Thyroid gland (tissue), 4 donors: ENCODE results near the gene HSPA6.
"Not testable (repeated sequence)": the region's sequence is repeated elsewhere in the genome, so short reads cannot be mapped to it uniquely, and the experiment has no call there.

Source experiments
- POLR2A ChIP-seq, 2 donors: fragments of 450-650 bp; IDR thresholded peaks; one replicate each; pipeline ENCODE4 v1.6.1; 2017; ENCODE audit warnings: antibody characterized with exemption in 2 of 2, mild to moderate bottlenecking in 2 of 2, moderate library complexity in 1 of 2
- TF ChIP-seq, protein P1 (sequence below), 6 experiments: fragments of 200-600 bp in 3 of 6; fragments of 450-650 bp in 3 of 6; sonication (generic) in 3 of 6; IDR thresholded peaks; one replicate each; pipeline ENCODE4 v1.5.1; 2016 to 2019; ENCODE audit warnings: antibody characterized with exemption in 6 of 6, mild to moderate bottlenecking in 2 of 6, inconsistent platforms in 1 of 6, moderate library complexity in 1 of 6

DNA sequence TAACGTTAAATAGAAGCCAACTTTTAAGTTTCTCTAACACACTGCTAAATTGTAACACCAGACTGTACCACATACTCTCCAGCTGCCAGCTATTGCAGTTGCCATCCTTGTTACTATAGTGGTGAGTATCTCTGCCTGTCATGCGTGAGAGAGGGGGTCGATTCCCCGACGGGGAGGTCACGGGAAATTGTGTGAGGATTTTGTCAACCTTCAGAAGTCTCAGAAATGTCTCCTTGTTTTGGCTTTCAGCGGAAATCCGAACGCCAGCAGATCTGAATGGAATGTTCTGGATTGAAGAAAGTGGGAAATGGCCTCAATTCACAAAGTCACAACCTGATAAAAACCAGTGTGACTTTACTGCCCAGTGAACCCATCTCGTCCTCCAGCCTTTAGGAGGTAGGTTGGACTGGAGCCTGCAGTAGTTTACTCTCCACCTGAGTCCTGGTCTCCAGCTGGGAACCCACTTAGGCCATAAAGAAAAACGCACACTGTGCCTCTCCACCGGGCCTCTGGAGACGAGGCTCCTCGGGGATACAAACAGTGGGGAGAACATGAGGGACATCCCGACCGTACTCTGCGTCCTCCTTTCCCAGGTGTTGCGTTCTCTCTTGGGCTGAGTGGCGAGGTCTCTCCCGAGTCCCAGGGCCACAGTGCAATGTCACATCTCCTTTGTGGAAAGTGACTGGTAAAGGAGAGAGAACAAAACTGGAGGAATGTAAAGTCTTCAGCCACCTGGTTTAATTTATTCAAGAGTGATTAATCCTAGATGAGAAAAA lies 1.1 kb upstream of the HSPA6 start:
- not testable (repeated sequence) for TF ChIP-seq POLR2A (IDR thresholded peaks at IDR 0.05)
- TF ChIP-seq, protein P1, sequence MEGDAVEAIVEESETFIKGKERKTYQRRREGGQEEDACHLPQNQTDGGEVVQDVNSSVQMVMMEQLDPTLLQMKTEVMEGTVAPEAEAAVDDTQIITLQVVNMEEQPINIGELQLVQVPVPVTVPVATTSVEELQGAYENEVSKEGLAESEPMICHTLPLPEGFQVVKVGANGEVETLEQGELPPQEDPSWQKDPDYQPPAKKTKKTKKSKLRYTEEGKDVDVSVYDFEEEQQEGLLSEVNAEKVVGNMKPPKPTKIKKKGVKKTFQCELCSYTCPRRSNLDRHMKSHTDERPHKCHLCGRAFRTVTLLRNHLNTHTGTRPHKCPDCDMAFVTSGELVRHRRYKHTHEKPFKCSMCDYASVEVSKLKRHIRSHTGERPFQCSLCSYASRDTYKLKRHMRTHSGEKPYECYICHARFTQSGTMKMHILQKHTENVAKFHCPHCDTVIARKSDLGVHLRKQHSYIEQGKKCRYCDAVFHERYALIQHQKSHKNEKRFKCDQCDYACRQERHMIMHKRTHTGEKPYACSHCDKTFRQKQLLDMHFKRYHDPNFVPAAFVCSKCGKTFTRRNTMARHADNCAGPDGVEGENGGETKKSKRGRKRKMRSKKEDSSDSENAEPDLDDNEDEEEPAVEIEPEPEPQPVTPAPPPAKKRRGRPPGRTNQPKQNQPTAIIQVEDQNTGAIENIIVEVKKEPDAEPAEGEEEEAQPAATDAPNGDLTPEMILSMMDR (IDR thresholded peaks at IDR 0.05): not testable (repeated sequence)
